ENCODE data around the gene CDC25A.

- no peak for TF ChIP-seq CTCF (IDR thresholded peaks at IDR 0.05)
- TF ChIP-seq POLR2AphosphoS5 (IDR thresholded peaks at IDR 0.05), result no peak
- no peak for TF ChIP-seq POLR2A (IDR thresholded peaks at IDR 0.05; ENCODE audit: low read depth)
These were observed 45.3 kb upstream of the CDC25A start for GRCh38 chr3:48233542-48233941.
